RWPE1 (cell line): ENCODE data around the gene IFIT5.
"Not testable (repeated sequence)": the region's sequence is repeated elsewhere in the genome, so short reads cannot be mapped to it uniquely, and the experiment has no call there.

Source experiments
- CTCF ChIA-PET: fragments of 350-600 bp; sonication (Branson Sonifier 250); formaldehyde crosslinking; extraction: SDS; loops from one replicate; lab custom pipeline; 2021; lab: Yijun Ruan, JAX
- POLR2A ChIA-PET: fragments of 400-600 bp; formaldehyde crosslinking; extraction: SDS; loops from one replicate; lab custom pipeline; 2020; ENCODE audit warnings: antibody characterized with exemption; ENCODE audit not compliant: low non-redundant PET; lab: Yijun Ruan, JAX
- DNase-seq: peaks from one replicate; pipeline ENCODE4 v3.0.0; 2012; ENCODE audit warnings: low spot score
- H3K27ac ChIP-seq: fragments of 450-650 bp; 2 replicates; pipeline ENCODE4 v1.5.1; 2017
- CTCF ChIP-seq: fragments of 450-650 bp; conservative IDR thresholded peaks from 2 replicates; pipeline ENCODE4 v1.5.1; 2017; ENCODE audit warnings: low read depth, mild to moderate bottlenecking

The IFIT5 gene

GRCh38 chr10:89384474-89385340, 29.7 kb upstream of the IFIT5 start:
- POLR2A ChIA-PET = no interaction called here
- CTCF ChIA-PET = interaction anchor here (0.6 to 1.0 kb wide), 2 partner anchors 15 kb away, joined by 3 to 4 read pairs; no protein-coding TSS in a partner anchor
- DNase-seq = no peak
- no peak for TF ChIP-seq CTCF
- no peak overlapping the region for H3K27ac ChIP-seq

- ChIA-PET CTCF (interaction anchor here (0.6 to 1.6 kb wide), 7 partner anchors 19 to 700 kb away, joined by 3 to 5 read pairs (median 4); no protein-coding TSS in a partner anchor), POLR2A (interaction anchor here (0.7 kb wide), 1 partner anchor 125 kb away, joined by 3 read pairs; no protein-coding TSS in a partner anchor)
- no peak for TF ChIP-seq CTCF
- no peak overlapping the region for H3K27ac ChIP-seq
- no peak for DNase-seq
These were observed 25.6 kb upstream of the IFIT5 start for GRCh38 chr10:89388806-89389205.

GRCh38 chr10:89389254-89389653, 25.1 kb upstream of the IFIT5 start:
- peak; percentile 46 for TF ChIP-seq CTCF
- CTCF ChIA-PET = interaction anchor here (0.6 to 1.1 kb wide), 6 partner anchors 20 to 700 kb away, joined by 3 to 5 read pairs (median 4); no protein-coding TSS in a partner anchor
- peak; percentile 45 for DNase-seq
- POLR2A ChIA-PET = no interaction called here
- no peak overlapping the region for H3K27ac ChIP-seq

- peak overlapping the region; percentile 57; the same call in 1 of the 2 replicates for H3K27ac ChIP-seq
- ChIA-PET POLR2A (no interaction called here), CTCF (no interaction called here)
- TF ChIP-seq CTCF = no peak
- DNase-seq = no peak
These were observed 23.7 kb upstream of the IFIT5 start for GRCh38 chr10:89390476-89391225.

- peak overlapping the region; percentile 57 for H3K27ac ChIP-seq
- POLR2A ChIA-PET, CTCF ChIA-PET, DNase-seq: not testable (repeated sequence)
These were observed 23.2 kb upstream of the IFIT5 start for GRCh38 chr10:89391226-89391576.

GRCh38 chr10:89391907-89392756, 22.2 kb upstream of the IFIT5 start, which contains the start of gene IFIT1:
Gene IFIT1 (plus strand): TSS chr10:89392623. CDS start chr10:89392713, 90 bp downstream.
- peak within 1 kb of the TSS; percentile 72 for H3K27ac ChIP-seq
- POLR2A ChIA-PET = interaction anchor here (0.6 kb wide), 1 partner anchor 12 kb away, joined by 7 read pairs; no protein-coding TSS in a partner anchor
- peak; percentile 94 for DNase-seq

More at GRCh38 chr10:89391907-89392756, 22.2 kb upstream of the IFIT5 start, which contains the start of gene IFIT1:
- CTCF ChIA-PET = interaction anchor here (0.5 to 0.7 kb wide), 2 partner anchors 11 to 146 kb away, joined by 3 to 4 read pairs; no protein-coding TSS in a partner anchor
- no peak for TF ChIP-seq CTCF
